GM19397 (cell line): ENCODE results near the gene OSBPL8.

Experiments
- ATAC-seq: cut with Tn5 transposase; IDR thresholded peaks from one replicate; pipeline ENCODE4 v1.9.1; 2021; ENCODE audit warnings: mild to moderate bottlenecking, moderate library complexity; ENCODE audit not compliant: unreplicated experiment

OSBPL8 gene

GRCh38 chr12:76555797-76556196, 3.8 kb downstream of the OSBPL8 start:
- no peak for ATAC-seq

GRCh38 chr12:76555231-76555767, 4.3 kb downstream of the OSBPL8 start:
- ATAC-seq = no peak

GRCh38 chr12:76554405-76555230, 5.0 kb downstream of the OSBPL8 start:
- ATAC-seq = no peak

- ATAC-seq = no peak
Observed at GRCh38 chr12:76552343-76552938, 7.1 kb downstream of the OSBPL8 start.

GRCh38 chr12:76551482-76551888, 8.1 kb downstream of the OSBPL8 start:
- ATAC-seq = no peak

GRCh38 chr12:76549131-76549530, 10.4 kb downstream of the OSBPL8 start:
- ATAC-seq = no peak

- ATAC-seq = no peak
Observed at GRCh38 chr12:76548222-76548837, 11.2 kb downstream of the OSBPL8 start.

GRCh38 chr12:76547526-76547925, 12.0 kb downstream of the OSBPL8 start:
- ATAC-seq = no peak

GRCh38 chr12:76546889-76547288, 12.7 kb downstream of the OSBPL8 start:
- ATAC-seq = no peak

GRCh38 chr12:76545486-76545885, 14.1 kb downstream of the OSBPL8 start:
- no peak for ATAC-seq

- no peak for ATAC-seq
Observed at GRCh38 chr12:76544601-76545261, 14.8 kb downstream of the OSBPL8 start.

- ATAC-seq = no peak
Observed at GRCh38 chr12:76543813-76544347, 15.7 kb downstream of the OSBPL8 start.

- no peak for ATAC-seq
Observed at GRCh38 chr12:76542908-76543307, 16.7 kb downstream of the OSBPL8 start.

GRCh38 chr12:76539727-76540126, 19.8 kb downstream of the OSBPL8 start:
- no peak for ATAC-seq

- no peak for ATAC-seq
Observed at GRCh38 chr12:76537923-76538322, 21.6 kb downstream of the OSBPL8 start.

- ATAC-seq = no peak
Observed at GRCh38 chr12:76536546-76536945, 23.0 kb downstream of the OSBPL8 start.

- ATAC-seq = no peak
Observed at GRCh38 chr12:76535170-76535569, 24.4 kb downstream of the OSBPL8 start.

- no peak for ATAC-seq
Observed at GRCh38 chr12:76533331-76533730, 26.2 kb downstream of the OSBPL8 start.

GRCh38 chr12:76532520-76532919, 27.1 kb downstream of the OSBPL8 start:
- no peak for ATAC-seq

- no peak for ATAC-seq
Observed at GRCh38 chr12:76531056-76531455, 28.5 kb downstream of the OSBPL8 start.

- ATAC-seq = no peak
Observed at GRCh38 chr12:76530516-76530915, 29.1 kb downstream of the OSBPL8 start.
